ENCODE results near the gene ACTL8.

ACTL8 gene

DNA sequence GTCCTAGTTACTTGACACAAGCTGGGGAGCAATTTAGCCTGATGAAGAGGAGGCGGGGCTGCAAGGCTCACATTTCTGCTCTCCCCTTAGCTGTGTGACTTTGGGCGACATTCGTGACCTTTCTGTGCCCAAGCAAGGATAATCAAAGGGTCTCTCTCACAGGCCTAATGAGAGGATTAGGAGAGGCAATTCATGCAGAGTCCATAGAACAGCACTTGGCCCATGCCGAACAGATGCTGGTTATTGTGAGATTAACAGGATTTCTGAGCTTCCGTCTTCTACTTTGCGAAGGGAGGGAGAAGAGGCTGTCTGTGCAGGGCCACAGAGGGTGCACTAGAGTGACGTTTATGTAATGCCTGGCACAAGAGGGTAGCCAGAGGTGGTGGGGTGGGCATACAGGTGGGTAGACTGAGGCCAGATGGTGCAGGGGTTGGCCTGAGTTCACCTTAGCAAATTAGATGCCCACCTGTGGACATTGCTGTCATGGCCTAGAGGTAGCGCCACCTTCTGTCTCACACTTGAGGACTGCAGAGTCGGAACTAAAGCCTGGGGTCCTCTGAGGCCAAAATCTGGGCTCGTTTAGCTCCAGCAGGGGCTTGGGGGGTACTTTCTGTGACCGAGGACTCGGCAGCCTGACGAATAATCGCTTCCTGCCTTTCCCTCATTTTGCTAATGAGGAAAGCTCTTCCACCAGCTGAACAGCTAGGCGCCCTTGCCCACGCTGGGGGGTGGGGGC is 18.6 kb downstream of the ACTL8 start:
- no peak for FAIRE-seq

DNA sequence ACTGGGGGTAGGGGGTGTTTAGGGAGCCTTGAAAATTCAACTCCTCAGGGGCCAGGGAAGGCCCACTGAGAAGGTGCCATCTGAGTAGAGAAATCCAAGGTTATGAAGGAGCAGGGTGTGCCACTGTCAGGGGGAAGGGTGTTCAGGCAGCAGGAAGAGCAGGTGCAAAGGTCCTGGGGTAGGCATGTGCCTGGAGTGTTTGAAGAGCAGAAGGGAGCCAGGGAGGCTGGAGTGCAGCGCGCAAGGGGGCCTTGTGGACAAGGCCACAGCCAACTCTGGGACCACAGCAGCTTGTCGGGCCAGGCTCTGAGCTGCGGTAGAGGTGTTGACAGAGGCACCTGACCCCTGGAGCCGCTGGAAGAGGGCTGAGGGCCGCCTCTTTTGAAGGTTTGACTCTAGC is 19.3 kb downstream of the ACTL8 start:
- FAIRE-seq = no peak

DNA sequence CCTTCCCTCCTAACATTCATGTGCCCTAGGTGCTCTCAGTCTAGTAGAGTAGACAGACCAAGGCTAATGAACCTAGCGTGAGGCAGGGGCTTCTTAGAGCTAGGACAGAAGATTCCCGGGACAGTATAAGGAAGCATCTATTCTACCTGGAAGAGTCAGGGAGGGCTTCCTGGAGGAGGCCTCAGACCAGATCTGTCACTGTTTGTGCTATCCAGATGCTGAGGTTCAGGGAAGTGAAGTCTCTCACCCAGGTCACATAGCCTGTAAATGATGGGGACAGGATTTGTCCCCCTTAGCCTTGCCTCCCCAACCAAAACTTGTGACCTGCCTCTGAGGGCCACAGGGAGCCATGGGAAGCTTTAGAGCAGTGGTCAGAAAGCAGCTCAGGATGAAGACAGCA is 20.7 kb downstream of the ACTL8 start:
- no peak for FAIRE-seq

DNA sequence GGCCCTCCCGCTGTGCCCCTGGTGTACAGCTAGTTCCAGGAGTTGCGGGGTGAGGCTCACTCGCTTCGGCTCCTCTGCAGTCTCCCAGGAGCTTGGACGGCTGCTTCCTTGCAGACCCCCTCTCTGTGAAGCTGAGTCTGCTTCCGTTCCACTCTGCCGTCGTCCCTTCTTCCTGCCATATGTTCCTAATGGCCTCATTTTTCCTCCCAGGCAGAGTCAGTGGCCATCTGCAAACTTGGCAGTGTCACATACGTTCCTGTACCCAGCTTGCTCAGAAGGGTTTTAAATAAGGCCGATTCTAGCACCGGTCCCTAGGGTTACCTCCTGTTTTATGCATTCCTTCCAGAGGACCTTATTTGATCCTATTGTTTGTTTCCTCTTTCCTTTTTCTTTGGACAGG is 21.3 kb downstream of the ACTL8 start:
- no peak for FAIRE-seq

DNA sequence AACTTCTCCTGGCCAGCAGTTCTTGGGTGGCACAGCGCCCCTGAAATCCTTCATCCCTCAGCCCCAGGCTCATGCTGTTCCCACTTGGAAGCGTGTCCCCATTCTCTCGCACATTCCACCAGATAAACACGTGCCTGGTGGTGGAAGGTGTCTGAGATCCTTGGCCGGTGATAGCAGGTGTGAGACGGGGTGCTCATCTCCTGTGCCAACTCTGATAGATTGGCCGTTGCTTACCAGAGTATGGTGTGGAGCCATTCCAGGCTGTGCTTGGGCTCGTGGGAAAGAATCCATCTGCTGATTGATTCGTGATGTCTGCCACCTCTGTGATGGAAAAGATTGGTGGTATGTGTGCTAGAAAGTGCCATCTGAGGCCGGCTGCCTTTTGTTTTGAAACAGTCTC is 22.2 kb downstream of the ACTL8 start:
- no peak for FAIRE-seq

DNA sequence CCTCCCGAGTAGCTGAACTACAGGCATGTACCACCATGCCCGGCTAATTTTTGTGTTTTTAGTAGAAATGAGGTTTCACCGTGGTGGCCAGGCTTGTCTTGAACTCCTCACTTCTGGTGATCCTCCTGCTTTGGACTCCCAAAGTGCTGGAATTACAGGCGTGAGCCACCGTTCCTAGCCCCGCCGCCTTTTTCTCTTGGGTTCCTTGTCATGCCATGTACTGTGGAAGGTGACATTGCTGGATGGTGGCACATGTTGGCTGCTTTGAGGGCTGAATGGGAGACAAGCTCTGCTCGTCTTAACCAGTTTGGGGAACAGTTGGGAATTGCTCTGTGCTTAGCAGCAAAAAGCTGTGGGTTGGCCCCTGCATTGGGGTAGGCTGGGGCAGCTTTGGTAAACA is 22.7 kb downstream of the ACTL8 start:
- FAIRE-seq = no peak

DNA sequence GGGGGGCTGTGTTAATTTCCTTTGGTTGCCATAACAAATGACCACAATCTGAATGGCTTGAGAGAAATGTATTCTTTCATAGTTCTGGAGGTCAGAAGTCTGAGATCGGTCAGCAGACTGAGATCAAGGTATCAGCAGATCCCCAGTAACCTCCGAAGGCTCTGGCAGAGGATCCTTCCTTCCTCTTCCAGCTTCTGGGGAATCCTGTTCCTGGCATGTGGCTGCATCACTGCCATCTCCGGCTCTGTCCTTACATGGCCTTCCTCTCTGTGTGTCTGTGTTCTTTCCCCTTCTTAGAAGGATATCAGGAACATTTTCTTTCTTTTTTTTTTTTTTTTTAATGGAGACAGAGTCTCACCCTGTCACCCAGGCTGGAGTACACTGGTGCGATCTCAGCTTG is 25.8 kb downstream of the ACTL8 start:
- no peak for FAIRE-seq

DNA sequence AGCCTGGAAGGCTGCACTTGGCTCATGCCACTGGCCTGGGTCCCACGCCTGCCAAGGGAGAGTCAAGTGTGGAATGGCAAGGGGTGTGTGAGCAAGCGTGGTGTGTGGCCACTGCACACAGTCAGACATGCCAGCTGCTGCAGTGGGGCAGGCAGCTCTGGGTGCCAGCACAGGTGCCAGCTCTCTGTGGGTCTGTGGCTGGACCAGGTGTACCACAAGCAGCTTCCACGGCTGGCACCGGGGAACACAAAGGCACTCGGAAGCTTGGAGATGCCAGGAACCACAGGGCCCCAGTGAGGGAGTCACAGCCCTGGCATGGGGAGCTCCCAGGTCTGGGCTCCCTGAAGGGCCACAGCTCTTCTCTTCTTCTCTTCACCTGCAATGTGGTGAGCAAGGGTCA is 34.8 kb downstream of the ACTL8 start:
- FAIRE-seq = no peak

DNA sequence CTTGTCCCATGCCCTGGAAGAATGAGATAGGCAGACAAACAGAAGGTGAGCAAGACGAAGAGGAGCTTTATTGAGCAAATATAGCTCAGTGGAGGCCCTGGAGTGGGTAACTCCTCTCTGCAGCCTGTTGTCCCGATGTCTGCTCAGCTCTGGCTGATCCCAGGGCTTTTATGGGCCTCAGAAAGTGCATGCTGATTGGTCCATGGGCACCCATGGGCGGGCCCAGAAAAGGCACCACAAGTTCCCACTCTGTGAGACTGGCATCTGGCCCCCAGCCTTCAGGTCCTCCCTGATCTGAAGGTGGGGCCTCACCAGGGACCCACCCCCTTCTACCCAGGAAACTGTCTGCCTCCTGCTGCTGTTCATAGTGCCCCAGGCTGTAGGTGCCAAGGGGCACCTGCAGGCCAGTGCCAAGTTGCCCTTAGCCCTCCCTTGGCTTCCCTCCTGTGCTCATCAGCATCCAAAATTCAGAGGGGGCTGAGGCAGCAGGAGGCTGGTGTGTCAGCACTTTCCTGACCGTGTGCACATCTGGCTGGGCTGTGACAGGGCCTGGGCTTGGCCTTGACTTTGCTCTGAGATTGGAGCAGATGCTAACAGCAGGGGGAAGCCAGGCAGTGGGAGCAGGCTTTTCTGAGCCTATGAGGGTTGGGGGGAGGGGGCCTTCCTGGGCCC is 35.4 kb downstream of the ACTL8 start:
- FAIRE-seq = no peak

DNA sequence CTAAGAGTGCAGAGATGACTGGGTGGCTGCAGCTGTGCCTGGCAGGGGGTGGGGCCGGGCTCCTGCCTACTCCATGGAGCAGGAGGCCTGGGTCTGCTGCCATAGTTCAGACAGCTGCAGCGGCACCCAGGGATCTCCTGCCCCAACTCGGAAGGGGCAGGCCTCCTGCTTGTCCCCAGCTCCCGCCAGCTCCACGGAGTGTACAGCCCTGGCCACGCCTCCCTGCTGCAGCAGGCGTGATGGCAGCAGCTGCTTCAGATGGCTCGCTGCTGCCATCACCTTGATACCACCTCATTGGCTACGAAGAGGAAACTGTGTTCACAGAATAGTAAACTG is 35.9 kb downstream of the ACTL8 start:
- no peak for FAIRE-seq

DNA sequence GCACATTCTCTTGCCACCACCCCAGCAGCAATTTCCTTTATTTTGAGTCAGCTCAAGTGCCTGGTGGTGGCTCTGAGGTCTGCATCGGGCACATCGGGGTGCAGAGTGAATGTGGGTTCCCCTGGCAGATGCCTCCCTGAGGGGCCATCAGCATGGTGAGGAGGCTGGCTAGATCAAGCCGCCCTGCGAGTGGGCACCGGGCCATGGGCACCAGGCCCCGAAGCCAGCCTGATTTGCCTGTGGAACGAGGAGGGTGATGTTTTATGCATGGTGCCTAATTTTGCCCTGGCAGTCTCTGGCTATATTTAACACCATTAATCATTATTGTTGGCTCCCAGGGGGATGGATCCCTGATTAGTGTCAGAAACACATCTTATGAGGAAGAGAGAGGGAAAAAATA is 36.3 kb downstream of the ACTL8 start:
- no peak for FAIRE-seq

DNA sequence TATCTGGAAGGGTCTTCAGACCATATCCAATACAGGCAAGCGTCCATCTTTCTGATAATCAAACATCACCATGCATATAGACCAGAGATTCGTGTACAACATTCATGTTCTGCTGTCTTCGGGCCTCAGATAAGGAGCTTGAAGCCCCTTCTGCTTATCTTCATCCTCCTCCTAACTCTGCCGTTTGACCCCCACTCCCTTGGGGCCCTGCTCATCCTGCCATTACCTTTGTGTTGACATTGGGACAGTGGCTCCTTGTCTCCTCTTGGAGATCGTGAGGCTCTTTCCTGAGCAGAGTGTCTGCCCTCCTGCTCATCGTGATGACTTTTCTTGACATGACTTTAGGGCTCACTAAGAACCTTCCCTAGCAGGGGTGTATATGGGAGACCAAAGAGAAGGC is 37.3 kb downstream of the ACTL8 start:
- no peak for FAIRE-seq

DNA sequence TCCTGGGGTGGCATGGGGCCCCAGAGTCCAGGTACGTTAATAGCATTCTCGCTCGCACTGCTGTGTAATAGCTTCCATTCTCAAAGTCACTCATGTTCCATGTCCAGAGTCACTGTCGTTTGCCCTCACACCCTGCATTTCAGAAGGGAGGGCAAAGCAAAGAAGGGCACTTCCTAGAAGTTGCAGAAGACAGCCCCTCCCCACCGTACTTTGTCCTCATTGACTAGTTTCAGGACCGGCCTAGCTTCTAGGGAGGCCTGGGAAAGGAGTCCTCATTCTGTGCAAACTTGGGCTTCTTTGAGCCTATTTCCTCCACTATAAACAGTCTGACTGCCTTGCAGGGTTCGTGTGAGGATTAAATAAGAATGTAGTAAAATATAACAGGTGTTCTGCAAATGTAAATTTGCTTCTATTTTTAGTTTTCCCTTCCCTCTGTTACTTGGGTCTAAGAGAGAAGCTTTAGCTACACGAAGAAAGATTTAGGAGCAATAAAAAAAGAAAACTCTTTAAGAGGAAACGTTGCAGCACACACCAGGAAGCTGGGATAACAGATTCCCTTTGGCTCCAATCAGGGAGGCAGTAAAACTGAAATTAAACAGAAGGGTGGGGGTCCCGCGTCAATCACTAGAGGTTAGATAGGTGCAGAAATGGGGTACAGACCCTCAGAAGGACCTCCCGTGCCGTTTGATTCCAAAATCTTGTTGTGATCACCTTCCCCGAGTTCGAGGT is 40.1 kb downstream of the ACTL8 start:
- FAIRE-seq = no peak

DNA sequence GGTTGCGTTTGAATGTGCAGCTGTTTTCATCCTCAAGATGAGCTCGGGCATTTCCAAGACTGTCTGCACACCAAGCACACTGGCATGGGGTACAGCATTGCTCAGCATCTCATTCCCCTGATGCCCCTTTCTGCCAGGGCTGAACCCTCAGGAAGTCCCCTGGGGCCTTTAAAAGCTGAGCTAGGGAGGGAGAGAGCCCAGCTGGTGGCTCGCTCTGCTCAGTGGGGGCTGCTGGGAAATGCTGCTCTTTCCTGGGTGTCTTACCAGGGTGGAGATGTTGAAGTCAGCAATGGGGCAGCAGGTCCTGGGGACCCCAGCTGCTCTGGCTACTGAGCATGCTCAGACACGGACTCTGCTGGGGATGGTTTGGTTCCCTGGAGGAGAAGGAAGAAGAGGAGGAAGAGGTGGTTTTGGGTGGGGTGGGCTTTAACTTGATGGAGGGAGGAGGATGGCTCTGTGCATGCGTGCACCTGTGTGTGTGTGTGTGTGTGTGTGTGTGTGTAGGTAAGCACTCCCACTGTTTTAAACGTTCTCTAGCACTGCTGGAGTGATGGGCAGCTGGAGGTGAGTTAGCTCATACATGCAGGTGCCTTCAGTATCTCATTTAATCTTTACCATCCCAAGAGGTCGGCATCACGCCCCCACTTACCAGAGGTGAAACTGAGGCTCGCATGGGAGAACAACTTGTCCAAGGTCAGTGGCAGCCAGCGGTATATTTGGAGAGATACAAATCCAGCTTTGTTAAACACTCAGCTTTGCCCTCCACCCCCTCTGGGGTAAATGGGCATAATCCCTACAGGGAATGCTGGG is 40.9 kb downstream of the ACTL8 start:
- FAIRE-seq = no peak

DNA sequence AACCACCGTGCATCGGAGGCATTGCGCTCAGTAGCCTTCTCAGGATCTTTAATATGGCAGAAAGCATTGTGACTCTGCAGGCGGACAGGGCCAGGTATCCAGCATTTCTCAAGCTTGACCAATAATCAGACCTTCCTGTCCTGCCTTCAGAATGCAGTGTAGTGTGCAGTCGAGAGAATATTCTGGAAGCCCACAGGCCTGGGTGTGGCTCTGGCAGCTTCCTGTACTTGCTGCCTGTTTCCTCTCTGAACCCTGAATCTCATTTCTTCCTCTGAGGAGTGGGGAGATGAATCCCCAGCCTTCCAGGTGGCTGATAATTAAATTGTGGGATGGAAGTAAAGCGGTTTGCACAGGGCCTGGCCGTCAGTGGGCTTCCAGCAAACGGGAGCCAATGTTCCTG is 42.3 kb downstream of the ACTL8 start:
- FAIRE-seq = no peak

DNA sequence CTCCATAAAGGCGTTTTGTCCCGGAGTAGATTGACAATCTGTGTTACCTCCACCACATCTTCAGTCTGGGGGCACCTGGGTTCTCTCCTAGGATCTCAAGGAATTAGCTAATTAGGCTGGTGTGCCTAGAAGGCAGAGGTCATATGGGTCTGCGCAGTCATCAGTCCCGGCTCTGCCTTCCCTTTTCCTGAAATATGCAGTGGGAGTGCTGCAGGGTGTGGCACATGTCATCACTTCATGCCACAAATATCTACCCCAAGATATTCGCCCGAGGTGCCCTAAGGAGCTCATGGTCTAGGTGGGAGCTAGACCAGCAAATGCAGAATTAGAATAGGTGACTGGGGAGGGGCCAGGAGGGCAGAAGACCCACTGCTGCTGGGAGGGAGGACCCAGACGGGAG is 42.9 kb downstream of the ACTL8 start:
- no peak for FAIRE-seq

DNA sequence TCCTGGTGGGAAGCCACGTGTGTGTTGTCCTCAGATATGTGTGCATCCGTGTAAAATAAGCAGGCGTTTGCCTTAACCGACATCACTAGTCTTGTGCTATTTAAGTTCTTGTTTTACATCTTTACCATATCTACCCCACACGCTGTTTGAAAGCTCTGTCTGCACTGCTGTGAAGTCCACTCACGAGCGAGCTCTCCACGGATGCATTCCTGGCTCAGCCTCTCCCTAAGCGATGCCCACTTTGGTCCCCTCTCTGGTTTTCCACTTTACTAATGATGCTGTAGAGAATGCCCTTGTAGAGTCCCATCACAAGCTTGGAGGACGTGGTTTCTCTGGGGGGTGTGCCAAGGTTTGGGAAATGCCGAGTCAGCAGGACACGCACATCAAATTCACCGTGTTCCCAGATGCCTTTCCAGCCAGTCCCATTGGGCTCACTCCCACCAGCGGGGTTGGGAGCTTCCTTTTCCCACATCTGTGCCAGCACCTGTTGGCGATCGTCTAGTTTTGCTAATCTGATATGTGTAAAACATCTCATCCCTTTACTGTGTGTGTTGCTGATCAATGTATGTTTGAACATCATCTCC is 43.8 kb downstream of the ACTL8 start:
- FAIRE-seq = no peak

DNA sequence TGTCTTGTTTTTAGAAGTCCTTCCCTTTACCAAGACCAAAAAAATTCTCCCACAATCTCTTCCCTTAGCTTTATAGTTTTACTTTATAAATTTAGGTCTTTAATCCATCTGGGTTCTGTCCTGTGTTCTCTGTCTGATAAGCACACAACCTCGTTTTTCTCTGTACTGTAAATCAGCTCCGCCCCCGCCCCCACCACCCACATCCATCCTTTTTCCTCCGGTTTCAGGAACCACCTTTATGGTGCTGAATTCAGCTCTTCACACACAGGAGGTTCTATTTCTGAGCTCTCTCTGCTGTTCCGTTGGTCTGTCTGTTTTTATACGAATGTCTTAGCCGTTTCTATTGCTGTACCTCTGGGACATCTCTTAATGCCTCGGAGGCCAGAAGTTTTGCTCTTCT is 44.5 kb downstream of the ACTL8 start:
- FAIRE-seq = no peak

DNA sequence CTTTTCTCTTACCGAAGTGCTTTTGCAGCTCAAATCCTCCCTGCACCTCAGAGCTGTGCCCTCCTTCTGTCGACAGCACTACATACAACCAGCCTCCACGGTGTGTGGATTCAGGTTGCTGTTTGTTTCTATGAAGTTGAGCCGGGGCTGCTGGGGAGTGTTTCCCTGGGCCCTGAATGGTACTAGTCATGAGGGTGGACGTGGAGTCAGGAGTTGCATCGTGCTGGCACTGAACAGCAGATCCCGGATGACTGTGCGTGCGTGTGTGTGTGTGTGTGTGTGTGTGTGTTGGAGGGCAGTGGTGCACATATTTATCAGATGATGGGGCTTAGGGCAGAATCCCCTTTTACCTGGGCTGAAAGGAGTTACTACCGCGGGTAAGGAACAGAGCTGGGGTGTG is 47.0 kb downstream of the ACTL8 start:
- no peak for FAIRE-seq

DNA sequence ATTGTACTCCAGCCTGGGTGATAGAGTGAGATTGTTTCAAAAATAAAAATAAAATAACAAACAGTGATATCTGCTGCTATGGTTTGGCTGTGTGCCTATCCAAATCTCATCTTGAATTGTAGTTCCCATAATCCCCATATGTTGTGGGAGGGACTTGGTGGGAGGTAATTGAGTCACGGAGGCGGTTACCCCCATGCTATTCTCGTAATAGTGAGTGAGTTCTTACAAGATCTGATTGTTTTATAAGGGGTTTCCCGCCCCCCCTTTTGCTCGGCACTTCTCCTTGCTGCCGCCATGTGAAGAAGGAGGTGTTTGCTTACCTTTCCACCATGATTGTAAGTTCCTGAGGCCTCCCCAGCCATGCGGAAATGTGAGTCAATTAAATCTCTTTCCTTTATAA is 47.8 kb downstream of the ACTL8 start:
- no peak for FAIRE-seq

DNA sequence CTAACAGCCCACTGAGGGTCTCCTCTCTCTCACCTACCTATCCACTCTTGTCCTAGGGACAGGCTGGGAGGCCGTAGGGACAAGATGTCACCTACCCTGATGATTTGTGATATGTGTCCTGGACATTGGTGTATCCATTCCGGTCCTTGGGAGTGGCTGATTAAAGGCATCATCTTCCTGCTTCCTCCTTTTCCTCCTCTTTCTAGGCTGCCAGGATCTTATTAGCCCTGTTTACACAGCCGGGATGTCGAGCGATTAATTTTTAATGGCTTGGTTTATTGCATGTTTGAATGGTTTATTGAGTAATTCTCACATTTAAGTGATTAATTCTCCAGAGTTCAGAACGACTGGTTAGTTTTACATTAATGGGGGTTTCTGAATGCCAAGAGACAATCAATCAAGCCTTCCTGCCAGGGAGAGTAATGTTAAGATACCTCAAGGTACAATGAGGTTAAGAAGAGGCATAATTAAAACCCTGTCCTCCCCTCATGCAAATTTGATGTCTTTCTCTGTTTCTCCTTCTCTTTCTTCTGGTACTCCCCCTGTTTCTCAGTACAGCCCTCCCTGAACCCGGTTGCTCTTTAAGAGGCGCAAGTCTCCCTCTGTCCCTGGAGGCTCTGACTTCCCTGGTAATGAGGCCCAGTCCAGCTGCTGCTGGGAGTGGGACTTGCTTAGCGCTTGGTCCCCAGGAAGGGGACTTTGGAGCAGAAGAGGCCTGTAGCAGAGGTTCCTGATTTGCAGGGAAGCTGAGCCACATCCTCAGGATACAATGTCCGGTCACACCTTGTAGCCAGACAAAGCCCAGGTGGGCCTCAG is 50.9 kb downstream of the ACTL8 start:
- FAIRE-seq = no peak

DNA sequence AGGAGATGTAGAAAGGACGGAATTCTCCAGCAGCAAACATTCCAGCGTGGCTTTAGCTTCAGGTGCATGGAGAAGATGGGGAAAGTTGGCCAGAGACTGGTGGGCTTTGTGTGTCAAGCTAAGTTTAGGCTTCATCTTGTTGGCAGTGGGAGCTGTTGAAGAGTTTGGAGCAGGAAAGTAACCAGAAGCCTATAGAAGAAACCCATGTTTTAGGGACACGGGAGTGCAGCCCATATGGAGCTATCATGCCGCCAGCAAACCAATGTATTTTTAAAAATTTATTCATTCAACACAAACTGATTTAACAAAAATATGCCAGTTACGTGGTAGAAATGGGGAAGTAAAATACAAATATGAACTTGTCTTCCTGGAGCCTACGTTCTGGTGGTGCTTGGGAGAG is 53.7 kb downstream of the ACTL8 start:
- no peak for FAIRE-seq
